AG04449 (cell line): ENCODE data around the gene P2RY13.
A peak's percentile ranks its signal among the peaks of the same experiment; 100 is the strongest.

Source experiments
- CTCF ChIA-PET: fragments of 350-600 bp; formaldehyde crosslinking; extraction: SDS; loops from one replicate; lab custom pipeline; 2021; ENCODE audit warnings: antibody characterized with exemption; lab: Yijun Ruan, JAX
- POLR2A ChIA-PET: fragments of 400-600, 350-600 bp; formaldehyde crosslinking; extraction: SDS; loops from one replicate; lab custom pipeline; 2020; ENCODE audit warnings: antibody characterized with exemption, inconsistent platforms; lab: Yijun Ruan, JAX
- DNase-seq: peaks from one replicate; pipeline ENCODE4 v3.0.0-alpha.2; 2010; ENCODE audit warnings: low read depth, low spot score
- H3K4me3 ChIP-seq: 2 replicates; pipeline ENCODE4 v1.5.1; 2011; ENCODE audit warnings: low read depth, mild to moderate bottlenecking, control low read depth, low read length
- TF ChIP-seq, protein P1 (sequence below): IDR thresholded peaks from one replicate; pipeline ENCODE4 v1.5.1; 2011; ENCODE audit warnings: mild to moderate bottlenecking, moderate library complexity, low read length, control low read depth, inconsistent platforms; ENCODE audit not compliant: insufficient read depth; ENCODE audit errors: missing control alignments

P2RY13 gene

DNA sequence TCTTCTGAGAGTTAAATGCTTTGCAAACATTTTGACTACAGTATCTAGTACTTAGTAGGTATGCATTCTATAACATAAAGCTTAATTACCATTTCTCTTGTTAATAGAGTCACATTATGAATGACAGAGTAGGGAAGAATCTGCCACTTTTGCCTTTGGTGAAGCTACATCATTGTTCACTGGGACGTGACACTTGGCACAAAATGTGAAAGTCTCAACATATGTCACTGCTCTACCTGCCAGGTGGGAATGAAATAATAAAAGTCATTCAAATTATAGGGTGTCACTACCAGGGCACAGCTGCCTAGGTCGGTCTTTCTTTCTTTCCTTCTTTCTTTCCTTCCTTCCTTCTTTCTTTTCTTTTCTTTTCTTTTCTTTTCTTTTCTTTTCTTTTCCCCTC, 30.3 kb downstream of the P2RY13 start:
- CTCF ChIA-PET = interaction anchor here (1.1 to 3.7 kb wide), 6 partner anchors 11 to 620 kb away, joined by 4 to 11 read pairs (median 6); no protein-coding TSS in a partner anchor
- TF ChIP-seq, protein P1, sequence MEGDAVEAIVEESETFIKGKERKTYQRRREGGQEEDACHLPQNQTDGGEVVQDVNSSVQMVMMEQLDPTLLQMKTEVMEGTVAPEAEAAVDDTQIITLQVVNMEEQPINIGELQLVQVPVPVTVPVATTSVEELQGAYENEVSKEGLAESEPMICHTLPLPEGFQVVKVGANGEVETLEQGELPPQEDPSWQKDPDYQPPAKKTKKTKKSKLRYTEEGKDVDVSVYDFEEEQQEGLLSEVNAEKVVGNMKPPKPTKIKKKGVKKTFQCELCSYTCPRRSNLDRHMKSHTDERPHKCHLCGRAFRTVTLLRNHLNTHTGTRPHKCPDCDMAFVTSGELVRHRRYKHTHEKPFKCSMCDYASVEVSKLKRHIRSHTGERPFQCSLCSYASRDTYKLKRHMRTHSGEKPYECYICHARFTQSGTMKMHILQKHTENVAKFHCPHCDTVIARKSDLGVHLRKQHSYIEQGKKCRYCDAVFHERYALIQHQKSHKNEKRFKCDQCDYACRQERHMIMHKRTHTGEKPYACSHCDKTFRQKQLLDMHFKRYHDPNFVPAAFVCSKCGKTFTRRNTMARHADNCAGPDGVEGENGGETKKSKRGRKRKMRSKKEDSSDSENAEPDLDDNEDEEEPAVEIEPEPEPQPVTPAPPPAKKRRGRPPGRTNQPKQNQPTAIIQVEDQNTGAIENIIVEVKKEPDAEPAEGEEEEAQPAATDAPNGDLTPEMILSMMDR = no peak
- POLR2A ChIA-PET = no interaction called here
- no peak overlapping the region for H3K4me3 ChIP-seq
- no peak for DNase-seq

DNA sequence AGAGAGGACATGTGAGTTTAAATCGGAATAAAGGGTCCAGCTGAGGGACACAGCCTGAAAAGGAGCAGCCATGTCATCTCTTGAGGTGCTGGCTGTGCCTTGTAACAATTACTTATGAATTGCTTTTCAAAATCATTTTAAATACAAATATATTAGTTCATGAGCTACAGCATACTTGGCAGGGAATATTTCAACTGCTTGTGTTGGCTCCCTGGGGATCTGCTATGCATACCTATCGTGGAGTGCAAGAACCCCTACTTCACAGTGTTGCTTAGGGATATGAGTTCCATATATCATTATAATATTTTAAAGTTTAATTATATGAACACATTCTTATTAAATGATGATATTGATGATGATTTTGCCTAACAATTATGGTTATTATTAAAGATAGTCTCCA, 31.9 kb downstream of the P2RY13 start:
- CTCF ChIA-PET = interaction anchor here (0.6 to 2.6 kb wide), 5 partner anchors 9 to 1270 kb away, joined by 3 to 11 read pairs (median 4); no protein-coding TSS in a partner anchor
- POLR2A ChIA-PET = no interaction called here
- DNase-seq = no peak
- no peak overlapping the region for H3K4me3 ChIP-seq
- TF ChIP-seq, protein P1 = no peak

DNA sequence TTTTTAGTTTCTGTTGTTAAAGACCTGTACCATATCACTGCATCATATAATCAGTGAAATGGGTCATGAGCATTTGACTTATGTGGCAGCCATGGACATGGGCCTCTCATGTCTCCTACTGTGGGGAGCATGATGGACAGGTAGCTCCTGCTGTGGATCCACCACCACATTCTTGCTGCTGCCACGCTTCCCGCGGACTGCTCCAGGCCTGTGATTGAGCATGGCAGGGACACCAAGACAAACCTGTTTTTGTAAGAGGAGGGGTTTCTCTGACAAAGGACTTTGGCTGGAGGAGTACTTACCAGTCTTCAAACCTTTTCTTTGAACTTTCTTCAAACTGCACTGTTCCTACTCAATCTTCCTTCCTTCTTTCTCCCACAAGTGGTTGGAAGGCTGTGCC, 33.1 kb downstream of the P2RY13 start:
- no peak for DNase-seq
- TF ChIP-seq, protein P1 = no peak
- CTCF ChIA-PET = interaction anchor here (1.4 to 2.6 kb wide), 2 partner anchors 10 to 32 kb away, joined by 3 to 11 read pairs; no protein-coding TSS in a partner anchor
- POLR2A ChIA-PET = no interaction called here
- H3K4me3 ChIP-seq = no peak overlapping the region

DNA sequence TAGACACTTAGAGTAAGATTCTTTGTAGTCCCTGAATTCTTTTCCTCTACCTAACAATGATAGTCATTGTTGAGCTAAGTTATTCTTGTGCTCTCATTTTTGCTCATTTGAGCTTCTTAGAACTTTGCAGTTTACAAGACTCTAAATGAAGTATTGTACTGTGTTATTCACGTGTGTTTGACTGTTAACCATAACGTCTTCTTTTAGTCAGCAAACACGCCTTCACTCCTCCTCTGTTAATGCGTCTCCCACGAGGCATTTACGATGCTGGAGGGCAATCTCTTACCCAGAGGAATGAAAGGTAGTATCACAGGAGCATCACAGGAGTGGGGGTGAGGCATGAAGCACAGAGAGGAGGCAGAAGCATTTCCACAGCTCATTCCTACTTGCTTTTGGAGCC, 36.2 kb downstream of the P2RY13 start:
- TF ChIP-seq, protein P1 = no peak
- no peak for DNase-seq
- no peak overlapping the region for H3K4me3 ChIP-seq
- ChIA-PET CTCF (interaction anchor here (0.9 to 3.8 kb wide), 15 partner anchors 9 to 1281 kb away, joined by 3 to 51 read pairs (median 9); partner anchors contain the start of gene P2RY13), POLR2A (no interaction called here)

DNA sequence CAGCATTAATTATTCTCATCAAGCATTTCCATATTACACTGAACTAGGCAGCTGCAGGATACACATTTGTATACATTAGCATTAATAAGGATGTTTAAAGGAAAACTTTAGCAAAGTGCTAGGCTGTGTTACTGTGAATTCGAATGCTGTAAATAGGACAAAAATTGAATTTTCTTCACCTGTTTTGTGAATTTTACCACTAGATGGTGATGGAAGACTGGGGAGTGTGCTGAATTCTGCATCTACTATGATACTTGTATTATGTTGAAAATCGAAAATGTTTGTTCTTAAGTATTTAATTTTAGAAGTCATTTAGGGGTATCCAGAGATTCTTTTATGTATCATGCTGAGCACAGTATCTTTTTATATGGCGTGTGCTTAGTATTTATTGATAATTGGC, 38.7 kb downstream of the P2RY13 start:
- H3K4me3 ChIP-seq = no peak overlapping the region
- POLR2A ChIA-PET = no interaction called here
- TF ChIP-seq, protein P1 = peak; percentile 28
- DNase-seq = no peak
- CTCF ChIA-PET = interaction anchor here (0.7 to 3.8 kb wide), 8 partner anchors 14 to 629 kb away, joined by 4 to 51 read pairs (median 12); partner anchors contain the start of gene P2RY13

DNA sequence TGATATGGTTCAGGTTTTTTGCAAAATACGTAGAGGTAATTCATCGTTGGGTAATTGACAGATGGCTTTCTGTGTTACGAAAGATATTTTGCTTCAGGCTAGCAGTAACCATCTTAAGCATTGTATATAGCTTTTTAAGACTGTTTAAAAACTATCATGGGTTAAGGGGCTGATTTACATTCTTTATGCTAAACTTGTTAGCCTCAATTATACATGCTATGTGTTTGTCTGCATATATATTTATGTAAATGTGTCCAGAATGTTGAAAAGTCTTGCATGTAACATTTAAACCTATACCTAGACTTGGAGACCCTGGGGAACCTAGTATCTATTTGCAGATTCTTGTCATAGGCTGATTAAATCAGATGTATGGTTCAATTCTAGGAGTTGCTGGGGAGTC, 39.9 kb downstream of the P2RY13 start:
- no peak for DNase-seq
- no peak overlapping the region for H3K4me3 ChIP-seq
- CTCF ChIA-PET = interaction anchor here (1.0 to 6.6 kb wide), 12 partner anchors 8 to 628 kb away, joined by 3 to 90 read pairs (median 4); no protein-coding TSS in a partner anchor
- TF ChIP-seq, protein P1 = no peak
- POLR2A ChIA-PET = no interaction called here
